Upper lobe of right lung (tissue), 1 donor: Measurements from ENCODE around the gene PKD2. TPM values are rescaled to one million over a fixed set of nuclear protein-coding genes. Genes with fewer than 3 reads are reported as not detected.
A peak's percentile ranks its signal among the peaks of the same experiment; 100 is the strongest.

Experiments used
- ATAC-seq: fragments of 200-7000 bp; cut with Tn5 transposase; one replicate; pipeline ENCODE4 v1.9.1; 2020; ENCODE audit warnings: mild to moderate bottlenecking, moderate library complexity
- DNase-seq: peaks from one replicate; pipeline ENCODE4 v3.0.0-alpha.2; 2020
- H3K27ac ChIP-seq: fragments of 200-600 bp; one replicate; pipeline ENCODE4 v1.8.0; 2022
- H3K27me3 ChIP-seq: fragments of 200-600 bp; one replicate; pipeline ENCODE4 v1.8.0; 2022; ENCODE audit warnings: mild to moderate bottlenecking
- H3K36me3 ChIP-seq: fragments of 200-600 bp; one replicate; pipeline ENCODE4 v1.8.0; 2022
- H3K4me1 ChIP-seq: fragments of 200-600 bp; one replicate; pipeline ENCODE4 v1.8.0; 2022
- H3K4me3 ChIP-seq: fragments of 200-600 bp; one replicate; pipeline ENCODE4 v1.8.0; 2022; ENCODE audit warnings: mild to moderate bottlenecking
- H3K9me3 ChIP-seq: fragments of 200-600 bp; one replicate; pipeline ENCODE4 v1.8.0; 2022
- CTCF ChIP-seq: fragments of 200-600 bp; IDR thresholded peaks from one replicate; pipeline ENCODE4 v1.8.0; 2022; ENCODE audit warnings: antibody characterized with exemption
- intact Hi-C: fragments of 100-400 bp; cut with DNase I; formaldehyde crosslinking; loops from one replicate; pipeline ENCODE4 v1.11.0; 2022
- total RNA-seq: library from RNA; stranded (reverse); fragmentation: NEBNext Ultra II Directional; extraction: Animal tissue kit (Norgen Biotek cat#: 25700); gene quantifications from one replicate; pipeline ENCODE4 v1.2.1, GENCODE V29; 2021
- donor health status: DM: no; HTN: yes; CAD: no; lungs with severe emphysema.

PKD2 gene
- total RNA-seq, 1 donor from 2014 or later = 37.8 TPM

GRCh38 chr4:87975466-87975865 is 32.0 kb upstream of the PKD2 start, which contains the start of gene SPP1:
Gene SPP1 (plus strand): TSS chr4:87975714. CDS start chr4:87976896, 1,182 bp downstream.
- intact Hi-C loops = loop anchor here (10.0 kb wide), 1 partner anchor 121 kb away; no protein-coding TSS in a partner anchor
- no peak within 1 kb of the TSS for H3K27ac ChIP-seq
- peak; percentile 60 for ATAC-seq

GRCh38 chr4:87977521-87978278 is 29.7 kb upstream of the PKD2 start:
- no peak overlapping the region for H3K4me3 ChIP-seq
- H3K36me3 ChIP-seq = no peaks in the 10 kb centered on the region
- no peak overlapping the region for H3K27ac ChIP-seq
- DNase-seq (no peak), ATAC-seq (no peak)
- peaks cover 4% of the 10 kb centered on the region for H3K4me1 ChIP-seq
- H3K27me3 ChIP-seq = peaks cover 6% of the 10 kb centered on the region
- intact Hi-C loops = loop anchor here (10.0 kb wide), 1 partner anchor 123 kb away; no protein-coding TSS in a partner anchor
- no peaks in the 10 kb centered on the region for H3K9me3 ChIP-seq
- TF ChIP-seq CTCF = no peak

More at GRCh38 chr4:87975466-87975865, 32.0 kb upstream of the PKD2 start, which contains the start of gene SPP1:
- Histone ChIP-seq H3K4me3 (no peak within 1 kb of the TSS), H3K36me3 (no peaks in the 10 kb centered on the region), H3K27me3 (peaks cover 6% of the 10 kb centered on the region), H3K9me3 (no peaks in the 10 kb centered on the region), H3K4me1 (peaks cover 4% of the 10 kb centered on the region)
- TF ChIP-seq CTCF = no peak
- DNase-seq = no peak

GRCh38 chr4:87978681-87979080 is 28.8 kb upstream of the PKD2 start:
- Histone ChIP-seq H3K27ac (no peak overlapping the region), H3K27me3 (peaks cover 6% of the 10 kb centered on the region), H3K36me3 (no peaks in the 10 kb centered on the region), H3K4me1 (no peaks in the 10 kb centered on the region), H3K4me3 (no peak overlapping the region), H3K9me3 (no peaks in the 10 kb centered on the region)
- intact Hi-C loops = loop anchor here (10.0 kb wide), 1 partner anchor 124 kb away; no protein-coding TSS in a partner anchor
- DNase-seq (no peak), ATAC-seq (peak; percentile 39)
- no peak for TF ChIP-seq CTCF

GRCh38 chr4:87979810-87980209 is 27.6 kb upstream of the PKD2 start:
- TF ChIP-seq CTCF = no peak
- Histone ChIP-seq H3K4me3 (no peak overlapping the region), H3K27ac (no peak overlapping the region), H3K9me3 (no peaks in the 10 kb centered on the region), H3K4me1 (no peaks in the 10 kb centered on the region), H3K27me3 (no peaks in the 10 kb centered on the region), H3K36me3 (no peaks in the 10 kb centered on the region)
- intact Hi-C loops = loop anchor here (10.0 kb wide), 1 partner anchor 125 kb away; no protein-coding TSS in a partner anchor
- DNase-seq = no peak
- no peak for ATAC-seq

GRCh38 chr4:87981486-87981885 is 25.9 kb upstream of the PKD2 start:
- Histone ChIP-seq H3K4me3 (no peak overlapping the region), H3K27me3 (no peaks in the 10 kb centered on the region), H3K4me1 (no peaks in the 10 kb centered on the region), H3K36me3 (no peaks in the 10 kb centered on the region), H3K27ac (no peak overlapping the region), H3K9me3 (no peaks in the 10 kb centered on the region)
- DNase-seq = no peak
- intact Hi-C loops = no loop called here
- no peak for ATAC-seq
- TF ChIP-seq CTCF = no peak
